HCT116 (cell line): ENCODE measurements around the gene TNIK. TPM values are rescaled to one million over a fixed set of nuclear protein-coding genes. Genes with fewer than 3 reads are reported as not detected.

Source experiments
- ATAC-seq: fragments of 200-7000 bp; cut with Tn5 transposase; 2 replicates; pipeline ENCODE4 v1.9.1; 2020; ENCODE audit warnings: mild to moderate bottlenecking, moderate library complexity
- BruUV-seq: library from RNA; stranded (reverse); fragments of 400-500 nt; replicated peaks from 2 replicates; lab custom pipeline; 2021; lab: Mats Ljungman, UMichigan
- CTCF ChIA-PET: fragments of 300-600 bp; sonication (Branson Sonifier 250); formaldehyde crosslinking; loops from one replicate; lab custom pipeline; 2021; ENCODE audit warnings: antibody characterized with exemption; lab: Charles Lee
- POLR2A ChIA-PET: fragments of 300-600, 350-600 bp; sonication (Branson Sonifier 250); formaldehyde crosslinking; loops from one replicate; lab custom pipeline; 2021; ENCODE audit warnings: antibody characterized with exemption; lab: Charles Lee
- RAD21 ChIA-PET, 2 experiments: fragments of 300-600 bp; sonication (Branson Sonifier 250); formaldehyde crosslinking; loops; one replicate each; lab custom pipeline; 2023; ENCODE audit warnings: low total read pairs in 2 of 2; ENCODE audit not compliant: uncharacterized antibody in 2 of 2, unreplicated experiment in 2 of 2, low non-redundant PET in 1 of 2; lab: Charles Lee
- DNase-seq: peaks from one replicate; pipeline ENCODE4 v3.0.0-alpha.2; 2010; ENCODE audit warnings: low read depth, low spot score
- H2AFZ ChIP-seq: fragments of 200-600 bp; shearing (Covaris generic), sonication (generic); 2 replicates; pipeline ENCODE4 v1.6.1; 2017; ENCODE audit warnings: low read depth, mixed run types, mixed read lengths, antibody characterized with exemption, low read length; ENCODE audit not compliant: poor library complexity, severe bottlenecking
- H3K27ac ChIP-seq: 2 replicates; pipeline ENCODE4 v1.5.1; 2012; ENCODE audit warnings: low read depth, low read length
- H3K27me3 ChIP-seq: fragments of 200-600 bp; sonication (generic); 2 replicates; pipeline ENCODE4 v1.6.1; 2016; ENCODE audit warnings: mixed run types, low read length, mixed read lengths; ENCODE audit not compliant: insufficient read depth
- H3K36me3 ChIP-seq, 2 experiments: fragments of 200-500 bp in 1 of 2; fragments of 200-600 bp in 1 of 2; sonication (Bioruptor generic) in 1 of 2; sonication (generic) in 1 of 2; 2 replicates each; pipeline versions ENCODE4 v1.5.1 to v1.6.1; 2014 to 2016; ENCODE audit warnings: low read length in 2 of 2, inconsistent platforms in 1 of 2, mixed read lengths in 1 of 2, mixed run types in 1 of 2; ENCODE audit not compliant: insufficient read depth in 2 of 2, control insufficient read depth in 1 of 2
- H3K4me1 ChIP-seq, 2 experiments: fragments of 200-600 bp in 1 of 2; sonication (generic) in 1 of 2; 2 replicates each; pipeline versions ENCODE4 v1.5.1 to v1.6.1; 2012 to 2017; ENCODE audit warnings: low read length in 2 of 2, inconsistent platforms in 1 of 2, mild to moderate bottlenecking in 1 of 2, mixed read lengths in 1 of 2, mixed run types in 1 of 2, moderate library complexity in 1 of 2; ENCODE audit not compliant: insufficient read depth in 2 of 2, control insufficient read depth in 1 of 2
- H3K4me2 ChIP-seq: fragments of 200-600 bp; sonication (generic); 2 replicates; pipeline ENCODE4 v1.6.1; 2017; ENCODE audit warnings: mixed run types, low read length, mixed read lengths
- H3K4me3 ChIP-seq, 2 experiments: fragments of 200-600 bp in 1 of 2; sonication (generic) in 1 of 2; replicated peaks in 1 of 2; 2 replicates each; pipeline ENCODE4 v1.5.1; 2011 to 2016; ENCODE audit warnings: low read length in 2 of 2, control low read depth in 1 of 2, low read depth in 1 of 2, mild to moderate bottlenecking in 1 of 2, mixed read lengths in 1 of 2, mixed run types in 1 of 2
- H3K79me2 ChIP-seq: fragments of 200-600 bp; sonication (generic); 2 replicates; pipeline ENCODE4 v1.6.1; 2017; ENCODE audit warnings: mild to moderate bottlenecking, mixed run types, low read length, moderate library complexity, mixed read lengths; ENCODE audit not compliant: insufficient read depth
- H3K9ac ChIP-seq: fragments of 200-600 bp; sonication (generic); 2 replicates; pipeline ENCODE4 v1.6.1; 2016; ENCODE audit warnings: low read length, mixed read lengths
- H3K9me2 ChIP-seq: fragments of 200-600 bp; sonication (generic), shearing (Covaris generic); 2 replicates; pipeline ENCODE4 v1.6.1; 2017; ENCODE audit warnings: mixed run types, mild to moderate bottlenecking, moderate library complexity; ENCODE audit not compliant: insufficient read depth
- H3K9me3 ChIP-seq, 2 experiments: fragments of 200-500 bp in 1 of 2; fragments of 200-600 bp in 1 of 2; sonication (Bioruptor generic) in 1 of 2; sonication (generic) in 1 of 2; 2 replicates each; pipeline ENCODE4 v1.6.1; 2014 to 2017; ENCODE audit warnings: low read length in 2 of 2, mixed read lengths in 2 of 2, inconsistent platforms in 1 of 2, low read depth in 1 of 2, mild to moderate bottlenecking in 1 of 2, mixed run types in 1 of 2, moderate library complexity in 1 of 2; ENCODE audit not compliant: control insufficient read depth in 1 of 2, insufficient read depth in 1 of 2
- H4K20me1 ChIP-seq: fragments of 200-600 bp; sonication (generic), shearing (Covaris generic); 2 replicates; pipeline ENCODE4 v1.6.1; 2017; ENCODE audit warnings: mixed run types, mild to moderate bottlenecking, moderate library complexity; ENCODE audit not compliant: insufficient read depth
- EGR1 ChIP-seq: IDR thresholded peaks from 2 replicates; pipeline ENCODE4 v1.6.1; 2012; ENCODE audit warnings: low read depth
- ELF1 ChIP-seq: IDR thresholded peaks from 2 replicates; pipeline ENCODE4 v1.6.1; 2012; ENCODE audit warnings: low read depth, borderline replicate concordance
- EZH2 ChIP-seq: fragments of 200-600 bp; sonication (generic); IDR thresholded peaks from 2 replicates; pipeline ENCODE4 v1.6.1; 2017; ENCODE audit warnings: antibody characterized with exemption, mixed run types
- EZH2phosphoT487 ChIP-seq: fragments of 200-600 bp; IDR thresholded peaks from 2 replicates; pipeline ENCODE4 v1.6.1; 2018; ENCODE audit warnings: antibody characterized with exemption, borderline replicate concordance
- POLR2A ChIP-seq: IDR thresholded peaks from 2 replicates; pipeline ENCODE4 v1.7.0; 2011; ENCODE audit warnings: borderline replicate concordance; ENCODE audit not compliant: insufficient read depth, insufficient read length; ENCODE audit errors: extremely low read depth
- SRF ChIP-seq: IDR thresholded peaks from 2 replicates; pipeline ENCODE4 v1.6.1; 2012; ENCODE audit warnings: low read depth
- YY1 ChIP-seq: IDR thresholded peaks from 2 replicates; pipeline ENCODE4 v1.6.1; 2011; ENCODE audit warnings: low read length, low read depth, moderate library complexity, mild to moderate bottlenecking; ENCODE audit not compliant: insufficient replicate concordance; ENCODE audit errors: extremely low read depth
- intact Hi-C: fragments of 100-400 bp; cut with micrococcal nuclease; formaldehyde crosslinking; loops from 2 replicates; pipeline ENCODE4 v1.10.0; 2022
- total RNA-seq: library from RNA; stranded (reverse); gene quantifications from one replicate; pipeline ENCODE4 v1.2.1, GENCODE V29; 2021; ENCODE audit not compliant: unreplicated experiment
- TF ChIP-seq, protein P1 (sequence below): IDR thresholded peaks from 2 replicates; pipeline ENCODE4 v1.6.1; 2012

TNIK gene
- total RNA-seq, 1 experiment from 2014 or later = 24.1 TPM

- Histone ChIP-seq H3K4me2 (no peak overlapping the region), H3K4me3 (no peak overlapping the region), H3K9me3 (no peaks in the 10 kb centered on the region), H3K9ac (no peak overlapping the region), H3K36me3 (no peaks in the 10 kb centered on the region), H4K20me1 (no peaks in the 10 kb centered on the region), H3K4me1 (no peaks in the 10 kb centered on the region), H3K27me3 (no peaks in the 10 kb centered on the region), H3K79me2 (no peaks in the 10 kb centered on the region), H3K9me2 (no peaks in the 10 kb centered on the region), H3K27ac (no peak overlapping the region), H2AFZ (no peak overlapping the region)
- ChIA-PET POLR2A (interaction anchor here (0.5 kb wide), 1 partner anchor 181 kb away, joined by 3 read pairs; no protein-coding TSS in a partner anchor), CTCF (no interaction called here), RAD21 (no interaction called here)
- BruUV-seq = no TSS peak
- ATAC-seq = no peak
- DNase-seq = no peak
- intact Hi-C loops = no loop called here
- TF ChIP-seq ELF1 = no peak
- no peak for TF ChIP-seq SRF
- no peak for TF ChIP-seq EZH2phosphoT487
- no peak for TF ChIP-seq POLR2A
These were observed 97.0 kb downstream of the TNIK start for GRCh38 chr3:171363202-171363601.

DNA sequence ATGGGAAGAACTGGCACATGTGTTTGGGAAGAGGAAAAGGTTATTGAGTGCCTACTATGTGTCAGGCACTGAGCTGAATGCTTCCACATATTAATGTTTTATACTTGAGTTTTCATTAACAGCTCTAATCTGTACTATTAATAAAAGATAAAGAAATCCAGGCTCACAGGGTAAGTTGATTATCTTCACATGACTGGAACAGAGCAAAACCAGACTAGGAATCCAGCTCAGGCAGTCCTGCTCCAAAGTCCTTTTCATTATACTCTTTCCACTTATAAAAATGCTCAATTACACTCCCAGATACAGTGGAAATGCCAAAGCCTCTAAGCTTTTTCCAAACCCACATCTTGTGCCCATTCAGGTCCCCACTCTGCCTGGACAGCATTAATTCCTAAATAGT lies 97.6 kb downstream of the TNIK start:
- no peak for DNase-seq
- intact Hi-C loops = no loop called here
- no peaks in the 10 kb centered on the region for H4K20me1 ChIP-seq
- ChIA-PET CTCF (no interaction called here), POLR2A (interaction anchor here (0.5 kb wide), 1 partner anchor 180 kb away, joined by 3 read pairs; no protein-coding TSS in a partner anchor), RAD21 (no interaction called here)
- H3K4me3 ChIP-seq = no peak overlapping the region
- no TSS peak for BruUV-seq
- H3K4me1 ChIP-seq = peaks cover 0 to 3% of the 10 kb centered on the region in 2 experiments; a peak in 1 of 4 replicates
- H3K4me2 ChIP-seq = no peak overlapping the region
- H2AFZ ChIP-seq = no peak overlapping the region
- TF ChIP-seq YY1 = no peak
- TF ChIP-seq EGR1 = no peak
- TF ChIP-seq, protein P1, sequence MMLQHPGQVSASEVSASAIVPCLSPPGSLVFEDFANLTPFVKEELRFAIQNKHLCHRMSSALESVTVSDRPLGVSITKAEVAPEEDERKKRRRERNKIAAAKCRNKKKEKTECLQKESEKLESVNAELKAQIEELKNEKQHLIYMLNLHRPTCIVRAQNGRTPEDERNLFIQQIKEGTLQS = no peak
- TF ChIP-seq EZH2 = no peak
- no peaks in the 10 kb centered on the region for H3K36me3 ChIP-seq
- H3K27me3 ChIP-seq = no peaks in the 10 kb centered on the region
- H3K9me3 ChIP-seq = no peaks in the 10 kb centered on the region
- H3K9ac ChIP-seq = no peak overlapping the region
- H3K9me2 ChIP-seq = no peaks in the 10 kb centered on the region
- no peak for ATAC-seq
- H3K79me2 ChIP-seq = no peaks in the 10 kb centered on the region
- H3K27ac ChIP-seq = no peak overlapping the region
